Fibroblast of pulmonary artery (primary cell): ENCODE data around the gene ITGA11.

Experiments used
- DNase-seq: peaks from one replicate; pipeline ENCODE4 v3.0.0-alpha.2; 2010; ENCODE audit warnings: low read depth
- H3K4me3 ChIP-seq: replicated peaks from 2 replicates; pipeline ENCODE4 v1.5.1; 2011; ENCODE audit warnings: low read depth, mild to moderate bottlenecking, control low read depth, low read length, moderate library complexity
- TF ChIP-seq, protein P1 (sequence below): IDR thresholded peaks from 2 replicates; pipeline ENCODE4 v1.5.1; 2011; ENCODE audit warnings: mild to moderate bottlenecking, control low read depth, low read length, inconsistent platforms; ENCODE audit errors: missing control alignments

ITGA11 gene

DNA sequence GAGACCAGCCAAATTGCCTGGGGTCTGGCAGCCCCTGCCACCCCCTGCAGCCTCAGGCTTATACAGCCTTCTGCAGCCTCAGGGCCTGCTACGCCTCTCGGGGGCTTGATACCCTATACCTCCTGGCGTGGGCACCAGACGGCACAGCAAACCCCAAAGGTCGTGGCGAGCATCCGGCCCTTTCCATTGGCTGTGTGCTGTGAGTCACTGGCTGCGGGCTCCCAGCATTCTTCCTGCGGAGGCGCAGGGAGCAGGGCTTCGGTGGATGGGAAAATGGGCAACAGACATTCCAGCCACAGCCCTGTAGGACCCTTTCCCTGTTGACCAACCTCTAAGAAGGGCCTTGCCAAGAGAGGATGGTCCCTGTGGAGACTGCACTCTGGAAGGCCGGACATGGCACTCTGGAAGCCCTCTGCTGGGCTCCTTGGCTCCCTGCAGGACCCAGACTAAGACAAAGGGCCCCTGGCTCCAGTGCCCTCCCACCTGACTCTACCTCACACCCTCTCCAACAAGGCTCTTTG, 59.6 kb downstream of the ITGA11 start:
- no peak overlapping the region for H3K4me3 ChIP-seq
- peak; percentile 56 for DNase-seq
- TF ChIP-seq, protein P1, sequence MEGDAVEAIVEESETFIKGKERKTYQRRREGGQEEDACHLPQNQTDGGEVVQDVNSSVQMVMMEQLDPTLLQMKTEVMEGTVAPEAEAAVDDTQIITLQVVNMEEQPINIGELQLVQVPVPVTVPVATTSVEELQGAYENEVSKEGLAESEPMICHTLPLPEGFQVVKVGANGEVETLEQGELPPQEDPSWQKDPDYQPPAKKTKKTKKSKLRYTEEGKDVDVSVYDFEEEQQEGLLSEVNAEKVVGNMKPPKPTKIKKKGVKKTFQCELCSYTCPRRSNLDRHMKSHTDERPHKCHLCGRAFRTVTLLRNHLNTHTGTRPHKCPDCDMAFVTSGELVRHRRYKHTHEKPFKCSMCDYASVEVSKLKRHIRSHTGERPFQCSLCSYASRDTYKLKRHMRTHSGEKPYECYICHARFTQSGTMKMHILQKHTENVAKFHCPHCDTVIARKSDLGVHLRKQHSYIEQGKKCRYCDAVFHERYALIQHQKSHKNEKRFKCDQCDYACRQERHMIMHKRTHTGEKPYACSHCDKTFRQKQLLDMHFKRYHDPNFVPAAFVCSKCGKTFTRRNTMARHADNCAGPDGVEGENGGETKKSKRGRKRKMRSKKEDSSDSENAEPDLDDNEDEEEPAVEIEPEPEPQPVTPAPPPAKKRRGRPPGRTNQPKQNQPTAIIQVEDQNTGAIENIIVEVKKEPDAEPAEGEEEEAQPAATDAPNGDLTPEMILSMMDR, result peak; percentile 65

GRCh38 chr15:68371851-68372250, 60.1 kb downstream of the ITGA11 start:
- DNase-seq, result no peak
- TF ChIP-seq, protein P1, result no peak
- H3K4me3 ChIP-seq, result no peak overlapping the region

GRCh38 chr15:68371160-68371559, 60.8 kb downstream of the ITGA11 start:
- TF ChIP-seq, protein P1, result no peak
- H3K4me3 ChIP-seq, result no peak overlapping the region
- no peak for DNase-seq

GRCh38 chr15:68370768-68371151, 61.2 kb downstream of the ITGA11 start:
- TF ChIP-seq, protein P1, result no peak
- no peak overlapping the region for H3K4me3 ChIP-seq

GRCh38 chr15:68369931-68370767, 61.8 kb downstream of the ITGA11 start:
- TF ChIP-seq, protein P1, result no peak
- DNase-seq, result no peak
- H3K4me3 ChIP-seq, result no peak overlapping the region

More at GRCh38 chr15:68370768-68371151, 61.2 kb downstream of the ITGA11 start:
- no peak for DNase-seq

DNA sequence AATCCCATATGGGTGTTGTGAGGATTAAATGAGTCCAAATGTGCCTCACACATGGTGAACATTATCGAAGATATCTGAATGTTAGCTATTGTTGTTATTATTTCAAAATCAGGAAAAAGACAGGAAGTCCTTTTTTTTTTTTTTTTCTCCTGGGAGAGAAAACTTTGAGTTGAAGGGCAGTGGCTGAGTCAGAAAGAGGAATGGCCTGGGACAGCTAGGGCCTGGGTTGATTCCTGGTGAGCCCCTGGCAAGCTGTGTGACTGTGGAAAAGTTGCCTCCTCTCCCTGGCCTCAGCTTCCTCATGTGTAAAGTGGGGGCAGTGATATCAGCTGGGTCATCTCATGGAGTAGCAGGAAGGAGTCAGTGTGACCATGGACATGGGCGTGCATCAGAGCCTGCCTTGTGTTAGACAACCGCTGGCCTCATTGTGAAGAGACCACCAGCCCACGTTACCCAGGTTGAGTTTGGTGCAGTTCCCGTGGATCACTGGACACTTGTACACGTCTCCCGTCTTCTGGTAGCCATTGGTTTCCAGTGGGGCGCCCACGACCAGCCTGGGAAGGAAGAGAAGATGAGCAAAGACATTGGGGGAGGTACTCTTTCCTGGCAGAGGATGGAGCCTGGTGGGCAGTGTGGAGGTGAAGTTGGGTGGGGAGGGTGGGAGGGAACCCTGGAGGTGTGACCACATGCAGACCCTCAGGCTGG, 63.1 kb downstream of the ITGA11 start:
- H3K4me3 ChIP-seq, result no peak overlapping the region
- peak; percentile 70 for DNase-seq
- TF ChIP-seq, protein P1, result no peak
